NCI-H187 treated with DMSO at 0.1 percent for 48 hours (cell line): ENCODE data around the gene CYBRD1.
"Not testable (repeated sequence)": the region's sequence is repeated elsewhere in the genome, so short reads cannot be mapped to it uniquely, and the experiment has no call there.

Experiments
- DNase-seq: peaks from one replicate; lab custom pipeline; 2025; lab: John Stamatoyannopoulos, UW

The CYBRD1 gene

GRCh38 chr2:171522052-171522787 is at the start of gene CYBRD1:
Gene CYBRD1 (plus strand): TSS chr2:171522474. CDS start chr2:171522546, 72 bp downstream.
- DNase-seq, result no peak

GRCh38 chr2:171475979-171476378 is 46.3 kb upstream of the CYBRD1 start:
- DNase-seq, result no peak

GRCh38 chr2:171478345-171478744 is 43.9 kb upstream of the CYBRD1 start:
- DNase-seq, result no peak

- DNase-seq, result no peak
Measured at GRCh38 chr2:171479154-171479814, 43.0 kb upstream of the CYBRD1 start.

GRCh38 chr2:171480908-171481307 is 41.4 kb upstream of the CYBRD1 start:
- no peak for DNase-seq

- DNase-seq, result no peak
Measured at GRCh38 chr2:171482308-171482707, 40.0 kb upstream of the CYBRD1 start.

GRCh38 chr2:171482877-171483276 is 39.4 kb upstream of the CYBRD1 start:
- DNase-seq, result no peak

- DNase-seq, result no peak
Measured at GRCh38 chr2:171483793-171484192, 38.5 kb upstream of the CYBRD1 start.

GRCh38 chr2:171485116-171485515 is 37.2 kb upstream of the CYBRD1 start:
- no peak for DNase-seq

- DNase-seq, result no peak
Measured at GRCh38 chr2:171487201-171487600, 35.1 kb upstream of the CYBRD1 start.

GRCh38 chr2:171487803-171488259 is 34.4 kb upstream of the CYBRD1 start:
- DNase-seq, result no peak

- DNase-seq, result no peak
Measured at GRCh38 chr2:171490577-171490976, 31.7 kb upstream of the CYBRD1 start.

GRCh38 chr2:171491292-171491691 is 31.0 kb upstream of the CYBRD1 start:
- no peak for DNase-seq

GRCh38 chr2:171492664-171493063 is 29.6 kb upstream of the CYBRD1 start:
- DNase-seq, result no peak

- DNase-seq, result not testable (repeated sequence)
Measured at GRCh38 chr2:171497664-171498063, 24.6 kb upstream of the CYBRD1 start.

GRCh38 chr2:171505374-171505773 is 16.9 kb upstream of the CYBRD1 start:
- DNase-seq, result no peak

GRCh38 chr2:171509945-171510731 is 12.1 kb upstream of the CYBRD1 start:
- DNase-seq, result no peak

- DNase-seq, result no peak
Measured at GRCh38 chr2:171512014-171512413, 10.3 kb upstream of the CYBRD1 start.

GRCh38 chr2:171512683-171513195 is 9.5 kb upstream of the CYBRD1 start:
- no peak for DNase-seq

- DNase-seq, result no peak
Measured at GRCh38 chr2:171513719-171514160, 8.5 kb upstream of the CYBRD1 start.

- DNase-seq, result no peak
Measured at GRCh38 chr2:171514908-171515582, 7.2 kb upstream of the CYBRD1 start.
